HepG2 (cell line): ENCODE results near the gene SRPK3. TPM values are rescaled to one million over a fixed set of nuclear protein-coding genes. Genes with fewer than 3 reads are reported as not detected.

Source experiments
- ATF2 ChIP-seq: sonication (generic); formaldehyde crosslinking; IDR thresholded peaks from 2 replicates; pipeline ENCODE4 v1.4.0; 2020; ENCODE audit warnings: missing genetic modification reagents
- BCL3 ChIP-seq: sonication (generic); formaldehyde crosslinking; IDR thresholded peaks from 2 replicates; pipeline ENCODE4 v1.5.1; 2020; ENCODE audit warnings: mild to moderate bottlenecking, missing genetic modification reagents, moderate library complexity
- CAMTA2 ChIP-seq: sonication (generic); formaldehyde crosslinking; IDR thresholded peaks from 2 replicates; pipeline ENCODE4 v1.4.0; 2020; ENCODE audit warnings: mild to moderate bottlenecking, missing genetic modification reagents, borderline replicate concordance
- DR1 ChIP-seq: sonication (generic); formaldehyde crosslinking; IDR thresholded peaks from 2 replicates; pipeline ENCODE4 v1.8.0; 2021; ENCODE audit warnings: mild to moderate bottlenecking, missing genetic modification reagents, inconsistent platforms
- FUBP1 ChIP-seq: sonication (generic); formaldehyde crosslinking; IDR thresholded peaks from 2 replicates; pipeline ENCODE4 v1.5.1; 2020; ENCODE audit warnings: missing genetic modification reagents, mild to moderate bottlenecking, borderline replicate concordance
- HNRNPH1 ChIP-seq: fragments of 200-400 bp; formaldehyde crosslinking; optimal IDR thresholded peaks from 2 replicates; pipeline ENCODE3; 2017; ENCODE audit warnings: mild to moderate bottlenecking, low read depth, low read length
- HOXD1 ChIP-seq: sonication (generic); formaldehyde crosslinking; IDR thresholded peaks from 2 replicates; pipeline ENCODE4 v1.5.0; 2020; ENCODE audit warnings: missing genetic modification reagents
- NR3C1 ChIP-seq: sonication (generic); formaldehyde crosslinking; IDR thresholded peaks from 2 replicates; pipeline ENCODE4 v1.4.0; 2020; ENCODE audit warnings: missing genetic modification reagents
- RBM39 ChIP-seq: fragments of 200-400 bp; formaldehyde crosslinking; IDR thresholded peaks from one replicate; pipeline ENCODE4 v1.6.1; 2018; ENCODE audit warnings: antibody characterized with exemption, mild to moderate bottlenecking, low read depth, low read length; ENCODE audit not compliant: poor library complexity, severe bottlenecking
- REPIN1 ChIP-seq: sonication (generic); formaldehyde crosslinking; IDR thresholded peaks from 2 replicates; pipeline ENCODE4 v1.8.0; 2022; ENCODE audit warnings: missing genetic modification reagents, low read depth, mild to moderate bottlenecking, borderline replicate concordance
- RFX3 ChIP-seq: IDR thresholded peaks from 2 replicates; pipeline ENCODE4 v1.6.1; 2016; ENCODE audit warnings: missing biosample characterization, missing genetic modification reagents
- SMC3 ChIP-seq: IDR thresholded peaks from 2 replicates; pipeline ENCODE4 v1.6.1; 2011; ENCODE audit warnings: low read length, improper control_type of control experiment
- SOX5 ChIP-seq: IDR thresholded peaks from 2 replicates; pipeline ENCODE4 v1.6.1; 2016; ENCODE audit warnings: borderline replicate concordance
- ZSCAN29 ChIP-seq: sonication (generic); formaldehyde crosslinking; conservative IDR thresholded peaks from 2 replicates; pipeline ENCODE4 v1.4.0; 2020; ENCODE audit warnings: mild to moderate bottlenecking, missing genetic modification reagents
- ZZZ3 ChIP-seq: sonication (generic); formaldehyde crosslinking; IDR thresholded peaks from 2 replicates; pipeline ENCODE4 v1.4.0; 2020; ENCODE audit warnings: missing genetic modification reagents, mild to moderate bottlenecking, borderline replicate concordance
- polyA plus RNA-seq, 8 experiments: library from polyadenylated mRNA; depleted of rRNA in 3 of 8; stranded (reverse) in 7 of 8; unstranded in 1 of 8; fragments of >200 nt; fragmentation: Illumina TruSeq in 4 of 8; extraction: Trizol in 4 of 8; gene quantifications; 2 replicates each; pipeline versions ENCODE4 v1.2.1 to v1.2.3, GENCODE V29; 2011 to 2016; ENCODE audit warnings: low read depth in 4 of 8, missing spikeins in 1 of 8, mixed read lengths in 1 of 8; ENCODE audit not compliant: insufficient read depth in 1 of 8
- total RNA-seq, 5 experiments: library from RNA; depleted of rRNA; stranded (reverse); fragments of >200 nt; fragmentation: Illumina TruSeq; extraction: Trizol; gene quantifications; 2 replicates each; pipeline ENCODE4 v1.2.3, GENCODE V29; 2016; ENCODE audit warnings: low read depth in 1 of 5
- TF ChIP-seq, protein P1 (sequence below): sonication (generic); formaldehyde crosslinking; IDR thresholded peaks from 2 replicates; pipeline ENCODE4 v1.4.0; 2020; ENCODE audit warnings: mild to moderate bottlenecking, missing genetic modification reagents
- TF ChIP-seq, protein P2 (sequence below): sonication (generic); formaldehyde crosslinking; IDR thresholded peaks from 2 replicates; pipeline ENCODE4 v1.4.0; 2020; ENCODE audit warnings: mild to moderate bottlenecking, missing genetic modification reagents, borderline replicate concordance

The SRPK3 gene
- total and polyA plus RNA-seq, 2 of the 13 experiments (the other 11 are each of a cell fraction or from before 2014, with no cell fraction given): 0.22 to 0.30 TPM

GRCh38 chrX:153731117-153731844 is 49.6 kb upstream of the SRPK3 start (continued):
- TF ChIP-seq, protein P1, sequence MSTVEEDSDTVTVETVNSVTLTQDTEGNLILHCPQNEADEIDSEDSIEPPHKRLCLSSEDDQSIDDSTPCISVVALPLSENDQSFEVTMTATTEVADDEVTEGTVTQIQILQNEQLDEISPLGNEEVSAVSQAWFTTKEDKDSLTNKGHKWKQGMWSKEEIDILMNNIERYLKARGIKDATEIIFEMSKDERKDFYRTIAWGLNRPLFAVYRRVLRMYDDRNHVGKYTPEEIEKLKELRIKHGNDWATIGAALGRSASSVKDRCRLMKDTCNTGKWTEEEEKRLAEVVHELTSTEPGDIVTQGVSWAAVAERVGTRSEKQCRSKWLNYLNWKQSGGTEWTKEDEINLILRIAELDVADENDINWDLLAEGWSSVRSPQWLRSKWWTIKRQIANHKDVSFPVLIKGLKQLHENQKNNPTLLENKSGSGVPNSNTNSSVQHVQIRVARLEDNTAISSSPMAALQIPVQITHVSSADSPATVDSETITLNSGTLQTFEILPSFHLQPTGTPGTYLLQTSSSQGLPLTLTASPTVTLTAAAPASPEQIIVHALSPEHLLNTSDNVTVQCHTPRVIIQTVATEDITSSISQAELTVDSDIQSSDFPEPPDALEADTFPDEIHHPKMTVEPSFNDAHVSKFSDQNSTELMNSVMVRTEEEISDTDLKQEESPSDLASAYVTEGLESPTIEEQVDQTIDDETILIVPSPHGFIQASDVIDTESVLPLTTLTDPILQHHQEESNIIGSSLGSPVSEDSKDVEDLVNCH (CRISPR knock-in tag): no peak
- TF ChIP-seq, protein P2, sequence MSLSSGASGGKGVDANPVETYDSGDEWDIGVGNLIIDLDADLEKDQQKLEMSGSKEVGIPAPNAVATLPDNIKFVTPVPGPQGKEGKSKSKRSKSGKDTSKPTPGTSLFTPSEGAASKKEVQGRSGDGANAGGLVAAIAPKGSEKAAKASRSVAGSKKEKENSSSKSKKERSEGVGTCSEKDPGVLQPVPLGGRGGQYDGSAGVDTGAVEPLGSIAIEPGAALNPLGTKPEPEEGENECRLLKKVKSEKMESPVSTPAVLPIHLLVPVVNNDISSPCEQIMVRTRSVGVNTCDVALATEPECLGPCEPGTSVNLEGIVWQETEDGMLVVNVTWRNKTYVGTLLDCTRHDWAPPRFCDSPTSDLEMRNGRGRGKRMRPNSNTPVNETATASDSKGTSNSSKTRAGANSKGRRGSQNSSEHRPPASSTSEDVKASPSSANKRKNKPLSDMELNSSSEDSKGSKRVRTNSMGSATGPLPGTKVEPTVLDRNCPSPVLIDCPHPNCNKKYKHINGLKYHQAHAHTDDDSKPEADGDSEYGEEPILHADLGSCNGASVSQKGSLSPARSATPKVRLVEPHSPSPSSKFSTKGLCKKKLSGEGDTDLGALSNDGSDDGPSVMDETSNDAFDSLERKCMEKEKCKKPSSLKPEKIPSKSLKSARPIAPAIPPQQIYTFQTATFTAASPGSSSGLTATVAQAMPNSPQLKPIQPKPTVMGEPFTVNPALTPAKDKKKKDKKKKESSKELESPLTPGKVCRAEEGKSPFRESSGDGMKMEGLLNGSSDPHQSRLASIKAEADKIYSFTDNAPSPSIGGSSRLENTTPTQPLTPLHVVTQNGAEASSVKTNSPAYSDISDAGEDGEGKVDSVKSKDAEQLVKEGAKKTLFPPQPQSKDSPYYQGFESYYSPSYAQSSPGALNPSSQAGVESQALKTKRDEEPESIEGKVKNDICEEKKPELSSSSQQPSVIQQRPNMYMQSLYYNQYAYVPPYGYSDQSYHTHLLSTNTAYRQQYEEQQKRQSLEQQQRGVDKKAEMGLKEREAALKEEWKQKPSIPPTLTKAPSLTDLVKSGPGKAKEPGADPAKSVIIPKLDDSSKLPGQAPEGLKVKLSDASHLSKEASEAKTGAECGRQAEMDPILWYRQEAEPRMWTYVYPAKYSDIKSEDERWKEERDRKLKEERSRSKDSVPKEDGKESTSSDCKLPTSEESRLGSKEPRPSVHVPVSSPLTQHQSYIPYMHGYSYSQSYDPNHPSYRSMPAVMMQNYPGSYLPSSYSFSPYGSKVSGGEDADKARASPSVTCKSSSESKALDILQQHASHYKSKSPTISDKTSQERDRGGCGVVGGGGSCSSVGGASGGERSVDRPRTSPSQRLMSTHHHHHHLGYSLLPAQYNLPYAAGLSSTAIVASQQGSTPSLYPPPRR (CRISPR knock-in tag): no peak
- TF ChIP-seq SOX5 (CRISPR knock-in tag): peak; percentile 88; the same call in 1 of the 2 replicates
- no peak for TF ChIP-seq ZZZ3 (CRISPR knock-in tag)
- TF ChIP-seq HNRNPH1: no peak
- TF ChIP-seq DR1 (CRISPR knock-in tag): no peak
- TF ChIP-seq NR3C1 (CRISPR knock-in tag): no peak
- no peak for TF ChIP-seq ZSCAN29 (CRISPR knock-in tag)
- peak; percentile 22; the same call in 1 of the 2 replicates for TF ChIP-seq SMC3
- no peak for TF ChIP-seq ATF2 (CRISPR knock-in tag)
- no peak for TF ChIP-seq RFX3
- no peak for TF ChIP-seq RBM39
- TF ChIP-seq REPIN1: no peak
- no peak for TF ChIP-seq BCL3 (CRISPR knock-in tag)
- TF ChIP-seq HOXD1 (CRISPR knock-in tag): no peak
- TF ChIP-seq CAMTA2 (CRISPR knock-in tag): no peak
- TF ChIP-seq FUBP1 (CRISPR knock-in tag): no peak
